NCI-H2227 (cell line): ENCODE results near the gene TDP2.
"Not testable (repeated sequence)": the region's sequence is repeated elsewhere in the genome, so short reads cannot be mapped to it uniquely, and the experiment has no call there.

Experiments
- DNase-seq: peaks from one replicate; lab custom pipeline; 2025; ENCODE audit not compliant: unreplicated experiment; lab: John Stamatoyannopoulos, UW

The TDP2 gene

DNA sequence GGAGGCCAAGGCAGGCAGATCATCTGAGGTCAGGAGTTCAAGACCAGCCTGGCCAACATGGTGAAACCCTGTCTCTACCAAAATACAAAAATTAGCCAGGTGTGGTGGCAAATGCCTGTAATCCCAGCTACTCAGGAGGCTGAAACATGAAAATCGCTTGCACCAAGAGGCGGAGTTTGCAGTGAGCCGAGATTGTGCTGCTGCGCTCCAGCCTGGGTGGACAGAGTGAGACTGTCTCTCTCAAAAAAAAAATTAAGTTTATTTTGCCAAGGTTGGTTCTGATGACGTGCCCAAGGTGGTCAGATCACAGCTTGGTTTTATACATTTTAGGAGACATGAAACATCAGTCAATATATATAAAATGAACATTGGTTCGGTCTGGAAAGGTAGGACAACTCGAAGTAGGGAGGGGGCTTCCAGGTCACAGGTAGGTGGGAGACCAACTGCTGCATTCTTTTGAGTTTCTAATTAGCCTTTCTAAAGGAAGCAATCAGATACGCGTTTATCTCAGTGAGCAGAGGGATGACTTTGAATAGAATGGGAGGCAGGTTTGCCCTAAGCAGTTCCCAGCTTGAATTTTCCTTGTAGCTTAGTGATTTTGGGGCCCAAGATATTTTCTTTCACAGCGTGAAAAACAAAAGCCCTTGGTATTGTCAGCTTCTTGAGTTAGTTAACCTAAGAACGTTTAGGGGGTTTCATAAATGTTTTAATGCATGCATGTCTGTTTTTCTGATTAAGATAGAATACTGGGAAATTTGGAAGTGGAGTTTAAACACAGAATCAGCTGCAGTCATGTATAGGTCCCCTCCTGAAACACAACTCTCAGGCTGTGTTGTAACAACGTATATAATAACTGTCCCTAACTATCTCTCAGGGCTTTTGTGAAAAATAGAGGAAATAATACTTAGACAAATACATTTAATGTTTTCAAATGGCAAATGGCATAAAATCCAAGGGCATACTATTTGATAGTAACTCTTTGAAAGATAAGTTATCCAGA is 16.9 kb upstream of the TDP2 start:
- peak; percentile 23 for DNase-seq

DNA sequence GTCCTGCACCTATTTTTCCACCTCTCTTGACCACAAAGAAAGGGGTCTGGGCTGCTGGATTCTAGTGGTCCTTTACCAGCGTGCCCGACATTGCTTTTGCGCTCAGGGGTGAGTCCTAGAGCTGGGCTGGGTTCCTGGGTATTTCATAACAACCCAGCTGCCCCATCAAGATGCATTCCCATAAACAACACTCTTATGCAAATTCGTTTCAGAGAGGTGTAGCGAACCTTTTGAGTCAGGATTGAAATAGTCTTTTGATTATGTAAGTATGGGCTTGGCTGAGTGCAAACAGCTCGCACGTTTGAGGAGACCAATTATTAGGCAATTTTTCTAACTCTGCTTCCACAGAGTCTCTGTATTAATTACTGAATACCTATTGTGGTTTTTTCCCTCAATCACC is 13.9 kb upstream of the TDP2 start:
- DNase-seq, result no peak

DNA sequence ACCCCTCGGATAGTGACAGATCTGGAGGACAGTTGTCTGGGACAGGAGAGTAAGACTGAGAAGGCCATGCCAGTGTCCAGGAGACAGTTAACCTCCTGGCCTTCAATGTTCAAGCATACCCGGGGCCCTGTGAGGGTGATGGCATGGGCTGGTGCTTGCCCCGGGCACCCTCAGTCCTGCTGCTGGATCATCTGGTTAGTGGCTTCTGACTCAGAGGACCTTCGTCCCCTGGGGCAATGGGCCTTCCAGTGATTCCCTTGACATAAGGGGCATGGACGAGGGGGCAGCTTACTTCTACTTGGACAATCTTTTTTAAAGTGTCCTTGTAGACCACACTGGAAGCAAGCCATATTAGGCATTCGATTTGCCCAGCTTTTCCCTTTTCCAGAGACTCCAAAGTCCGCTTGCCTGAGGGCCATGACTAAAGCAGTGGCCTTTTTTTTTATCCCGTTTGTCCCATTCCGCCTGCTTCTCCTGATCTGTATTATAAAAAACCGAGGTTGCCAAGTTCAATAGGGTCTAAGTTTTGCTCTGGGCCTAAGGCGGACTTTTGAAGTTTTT is 12.2 kb upstream of the TDP2 start:
- DNase-seq, result not testable (repeated sequence)

DNA sequence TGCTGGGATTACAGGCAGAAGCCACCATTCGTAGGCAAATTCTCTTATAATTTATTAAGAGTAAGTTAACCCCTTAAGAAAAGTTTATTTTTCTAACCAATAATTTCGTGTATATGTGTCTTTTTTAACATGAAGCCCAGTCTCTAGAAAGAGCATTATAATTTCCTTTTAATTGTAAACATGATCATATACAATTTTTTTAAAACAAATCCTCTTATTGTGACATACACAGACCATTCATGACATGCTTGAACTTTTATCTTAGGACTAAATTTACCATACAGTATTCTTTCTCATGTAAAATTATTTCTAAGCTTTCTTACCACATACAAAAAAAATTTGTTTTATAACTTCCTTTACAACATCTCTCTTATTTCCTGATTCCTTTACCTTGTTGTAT is 6.9 kb upstream of the TDP2 start:
- no peak for DNase-seq

DNA sequence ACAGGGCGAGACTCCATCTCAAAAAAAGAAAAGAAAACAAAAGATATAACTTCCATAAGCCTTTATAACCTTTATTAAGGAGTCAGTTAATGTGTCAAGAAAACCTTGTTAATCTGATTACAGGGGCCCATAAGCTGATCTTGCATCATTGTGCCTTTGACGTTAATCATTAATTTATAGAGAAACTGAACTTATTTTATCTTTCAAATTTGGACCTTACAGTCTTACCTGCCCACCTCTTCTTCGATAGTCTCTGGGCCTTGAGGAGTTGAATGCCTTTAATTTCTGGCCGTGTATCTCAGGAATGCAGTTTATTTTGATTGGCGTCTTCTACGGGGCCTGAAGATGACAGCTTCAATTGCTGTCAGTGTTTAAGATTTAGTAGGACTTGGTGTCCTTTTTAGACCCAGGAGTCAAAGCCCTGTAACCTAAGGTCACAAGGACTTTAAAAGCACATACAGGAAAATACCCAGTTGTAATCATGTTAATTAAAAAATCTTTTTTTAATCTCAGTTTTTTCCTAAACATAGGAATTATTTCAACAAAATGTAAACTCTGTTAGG is 6.0 kb upstream of the TDP2 start:
- DNase-seq, result no peak

DNA sequence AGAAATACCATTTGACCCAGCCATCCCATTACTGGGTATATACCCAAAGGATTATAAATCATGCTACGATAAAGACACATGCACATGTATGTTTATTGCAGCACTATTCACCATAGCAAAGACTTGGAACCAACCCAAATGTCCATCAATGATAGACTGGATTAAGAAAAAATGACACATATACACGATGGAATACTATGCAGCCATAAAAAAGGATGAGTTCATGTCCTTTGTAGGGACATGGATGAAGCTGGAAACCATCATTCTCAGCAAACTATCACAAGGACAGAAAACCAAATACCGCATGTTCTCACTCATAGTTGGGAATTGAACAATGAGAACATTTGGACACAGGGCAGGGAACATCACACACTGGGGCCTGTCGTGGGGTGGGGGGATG is 4.4 kb upstream of the TDP2 start:
- not testable (repeated sequence) for DNase-seq

DNA sequence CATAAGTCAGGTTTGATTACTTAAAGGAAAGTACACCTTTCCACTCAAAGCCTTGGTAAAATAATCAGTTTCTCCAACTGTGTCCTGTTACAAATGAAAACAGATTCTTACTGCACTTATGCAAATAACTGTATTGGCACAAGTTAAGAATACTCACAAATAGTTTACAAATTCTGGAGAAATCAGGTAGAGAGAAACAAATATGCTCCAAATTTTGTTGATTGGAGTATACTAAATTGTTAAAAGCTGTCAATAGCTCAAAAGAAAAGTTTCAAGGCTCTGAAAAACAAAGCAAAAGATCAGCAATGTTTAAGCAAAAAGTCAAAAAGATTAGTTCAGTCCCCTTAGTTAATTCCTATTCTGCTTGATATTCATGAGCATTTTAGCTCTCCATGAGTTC is 3.8 kb upstream of the TDP2 start:
- not testable (repeated sequence) for DNase-seq

DNA sequence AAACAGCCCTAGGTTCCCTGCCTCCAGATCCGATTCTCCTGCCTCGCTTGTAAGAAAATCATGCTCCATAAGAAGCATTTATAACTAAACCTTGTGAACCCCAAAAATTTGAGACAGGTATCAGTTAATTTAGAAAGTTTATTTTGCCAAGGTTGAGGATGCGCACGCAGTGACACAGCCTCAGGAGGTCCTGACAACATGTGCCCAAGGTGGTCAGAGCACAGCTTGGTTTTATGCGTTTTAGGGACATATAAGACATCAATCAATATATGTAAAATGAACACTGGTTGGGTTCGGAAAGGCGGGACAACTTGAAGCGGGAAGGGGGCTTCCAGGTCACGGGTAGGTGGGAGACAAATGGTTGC is 2.3 kb upstream of the TDP2 start:
- DNase-seq, result no peak

DNA sequence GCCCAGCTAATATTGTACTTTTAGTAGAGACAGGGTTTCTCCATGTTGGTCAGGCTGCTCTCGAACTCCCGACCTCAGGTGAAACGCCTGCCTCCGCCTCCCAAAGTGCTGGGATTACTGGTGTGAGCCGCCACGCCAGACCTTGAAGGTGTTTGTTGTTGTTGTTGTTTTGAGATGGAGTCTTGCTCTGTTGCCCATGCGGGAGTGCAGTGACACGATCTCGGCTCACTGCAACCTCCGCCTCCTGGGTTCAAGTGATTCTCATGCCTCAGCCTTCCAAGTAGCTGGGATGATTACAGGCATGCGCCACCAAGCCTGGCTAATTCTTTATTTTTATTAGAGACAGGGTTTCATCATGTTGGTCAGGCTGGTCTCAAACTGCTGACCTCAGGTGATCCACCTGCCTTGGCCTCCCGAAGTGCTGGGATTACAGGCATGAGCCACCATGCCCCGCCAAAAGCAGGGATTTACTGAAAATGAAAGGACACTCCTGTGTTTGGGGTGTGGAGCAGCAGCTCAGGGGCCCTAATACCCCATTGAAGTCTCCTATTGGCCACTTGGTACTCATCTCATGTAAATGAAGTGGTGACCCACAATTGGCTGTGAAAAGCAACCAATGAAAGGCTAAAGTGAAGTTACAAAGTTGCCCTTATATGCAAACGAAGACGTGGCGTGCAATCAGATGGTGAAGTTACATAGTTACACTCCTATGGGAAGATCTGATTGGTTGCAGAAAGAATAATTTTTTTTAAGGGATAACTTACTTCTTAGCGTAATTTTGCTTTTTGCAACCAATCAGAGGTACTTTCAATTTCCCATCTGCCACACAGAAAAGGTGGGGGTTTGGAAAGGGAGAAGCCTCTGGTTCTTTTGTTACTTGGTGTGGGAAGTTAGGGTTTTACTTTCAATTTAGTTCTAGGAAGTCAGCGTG is 1.6 kb upstream of the TDP2 start:
- DNase-seq, result not testable (repeated sequence)

DNA sequence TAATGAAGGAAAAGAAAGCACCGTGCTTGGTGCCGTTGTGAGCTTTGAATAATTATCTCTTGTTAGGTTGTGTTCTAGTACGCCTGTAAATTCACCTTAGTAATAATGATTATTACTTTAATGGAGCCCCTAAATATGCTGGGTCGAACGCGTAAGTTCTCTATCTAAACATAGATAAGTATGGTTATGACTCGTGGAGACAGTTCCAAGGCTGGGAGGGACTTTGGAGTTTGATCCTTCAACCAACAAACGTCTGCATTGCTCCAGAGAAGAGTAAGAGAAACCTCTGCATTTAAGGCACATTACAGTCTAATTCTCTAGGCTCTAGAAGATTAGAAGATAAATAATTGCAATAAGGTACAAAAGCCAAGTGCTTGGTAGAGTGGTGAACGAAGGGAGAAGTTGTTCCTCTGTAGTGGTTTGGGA is 692 bp upstream of the TDP2 start:
- peak; percentile 19 for DNase-seq

DNA sequence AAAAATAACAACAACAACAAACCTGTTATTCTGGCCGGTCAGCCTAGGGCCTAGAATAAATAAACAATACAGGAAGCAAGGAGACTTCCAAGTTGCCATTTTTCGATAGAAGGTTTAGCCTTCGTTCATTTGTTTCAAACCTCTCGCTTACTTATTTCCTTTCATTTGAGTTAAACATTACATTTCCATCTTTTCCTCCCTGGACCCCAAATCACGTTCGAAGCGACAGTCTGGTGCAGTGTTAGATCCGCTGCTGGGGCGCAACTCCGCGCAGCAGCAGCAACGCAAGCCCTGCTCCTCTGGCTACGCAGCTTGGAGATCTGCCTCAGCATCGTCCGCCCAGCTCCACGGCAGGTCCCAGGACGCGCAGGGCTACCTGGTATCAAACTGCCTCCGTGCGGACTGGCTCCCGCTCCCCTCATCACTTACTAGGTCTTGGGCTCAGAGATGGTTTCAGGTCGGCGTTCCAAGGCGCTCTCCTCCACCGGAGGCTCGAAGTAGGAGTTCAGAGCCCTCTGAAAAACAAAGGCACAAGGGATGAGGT is 530 bp downstream of the TDP2 start:
- peak; percentile 72 for DNase-seq

DNA sequence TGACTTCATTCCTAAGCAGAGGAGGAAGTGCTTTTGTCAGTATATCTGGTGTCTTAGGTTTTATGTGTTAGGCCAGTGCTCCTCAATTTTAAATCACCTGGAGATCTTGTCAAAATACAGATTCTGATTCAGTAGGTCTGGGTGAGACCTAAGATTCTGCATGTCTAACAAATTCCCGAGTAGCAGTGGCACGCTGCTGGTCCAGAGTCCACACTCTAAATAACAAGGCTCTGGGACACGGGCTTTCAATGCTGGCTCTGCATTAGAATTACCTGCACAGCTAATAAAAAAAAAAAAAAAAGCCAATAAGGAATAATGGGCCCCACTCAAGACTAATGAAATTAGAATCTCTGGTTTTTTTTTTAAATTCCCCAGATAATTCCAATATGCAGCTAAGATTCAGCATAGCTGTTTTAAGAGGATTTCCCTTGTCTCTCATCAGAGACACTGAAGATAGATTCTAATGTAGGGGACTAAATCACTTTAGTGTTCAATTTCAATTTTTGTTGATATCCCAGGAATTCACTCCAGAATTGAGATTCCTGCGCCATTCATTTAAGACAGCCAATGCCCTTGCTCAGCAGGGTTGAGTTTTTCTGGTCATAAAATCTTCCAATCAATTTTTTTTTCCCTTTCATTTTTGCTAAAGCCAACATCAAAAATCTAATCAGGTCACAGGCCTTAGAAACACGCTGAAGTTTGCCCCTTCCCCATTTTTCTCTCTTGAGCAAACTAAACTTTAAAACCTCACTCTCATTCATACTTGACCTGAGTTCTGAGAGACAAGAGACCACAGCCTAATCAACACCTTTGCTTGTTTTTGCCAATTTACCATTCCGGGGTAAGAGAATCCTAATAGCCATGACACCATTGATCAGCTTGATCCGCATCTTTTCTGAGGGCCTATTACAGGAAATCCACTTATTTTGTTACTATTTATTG is 2.4 kb downstream of the TDP2 start:
- DNase-seq, result no peak

DNA sequence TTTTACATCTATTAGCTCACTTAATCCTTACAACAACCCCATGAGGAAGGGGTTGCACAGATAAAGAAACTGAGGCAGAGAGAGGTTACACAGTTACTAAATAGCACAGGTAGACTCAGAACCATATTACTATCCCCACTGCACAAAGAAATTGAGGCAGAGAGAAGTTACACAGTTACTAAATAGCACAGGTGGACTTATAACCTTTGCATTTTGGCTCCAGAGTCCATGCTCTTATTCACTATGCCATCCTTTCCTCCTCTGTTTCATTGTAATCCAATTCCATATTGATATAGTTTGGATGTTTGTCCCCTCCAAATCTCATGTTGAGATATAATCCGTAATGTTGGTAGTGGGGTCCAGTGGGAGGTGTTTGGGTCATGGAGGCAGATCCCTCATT is 3.5 kb downstream of the TDP2 start:
- no peak for DNase-seq

DNA sequence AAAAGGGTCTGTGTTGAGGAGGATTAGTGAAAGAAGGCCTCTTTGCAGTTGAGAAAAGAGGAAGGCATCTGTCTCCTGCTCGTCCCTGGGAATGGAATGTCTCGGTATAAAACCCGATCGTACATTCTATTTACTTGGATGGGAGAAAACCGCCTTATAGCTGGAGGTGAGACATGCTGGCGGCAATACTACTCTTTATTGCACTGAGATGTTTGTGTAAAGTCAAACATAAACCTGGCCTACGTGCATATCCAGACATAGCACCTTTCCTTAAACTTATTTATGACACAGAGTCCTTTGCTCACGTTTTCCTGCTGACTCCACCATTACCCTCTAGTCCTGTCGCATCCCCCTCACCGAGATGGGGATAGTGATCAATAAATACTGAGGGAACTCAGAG is 4.5 kb downstream of the TDP2 start:
- DNase-seq, result no peak

DNA sequence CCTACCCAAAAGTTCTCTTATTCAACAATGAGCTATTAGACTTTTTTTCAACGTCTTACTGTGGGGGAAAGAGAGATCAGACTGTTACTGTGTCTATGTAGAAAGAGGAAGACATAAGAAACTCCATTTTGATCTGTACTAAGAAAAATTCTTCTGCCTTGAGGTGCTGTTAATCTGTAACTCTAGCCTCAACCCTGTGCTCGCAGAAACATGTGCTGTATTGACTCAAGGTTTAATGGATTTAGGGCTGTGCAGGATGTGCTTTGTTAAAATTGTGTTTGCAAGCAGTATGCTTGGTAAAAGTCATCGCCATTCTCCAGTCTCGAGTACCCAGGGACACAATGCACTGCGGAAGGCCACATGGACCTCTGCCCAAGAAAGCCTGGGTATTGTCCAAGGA is 4.9 kb downstream of the TDP2 start:
- DNase-seq, result not testable (repeated sequence)

DNA sequence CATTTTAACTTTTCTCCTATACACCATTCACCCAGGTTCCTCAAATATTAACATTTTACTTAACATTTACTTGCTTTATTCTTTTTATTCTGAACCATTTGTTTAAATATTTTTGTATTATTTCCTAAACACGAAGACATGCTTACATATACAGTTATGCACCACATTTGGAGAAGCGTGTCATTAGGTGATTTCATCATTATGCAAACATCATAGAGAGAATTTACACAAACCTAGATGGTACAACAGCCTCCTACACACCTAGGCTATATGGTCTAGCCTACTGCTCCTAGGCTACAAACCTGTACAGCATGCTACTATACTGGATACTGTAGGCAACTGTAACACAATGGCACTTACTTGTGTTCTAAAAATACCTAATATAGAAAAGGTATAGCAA is 6.6 kb downstream of the TDP2 start:
- DNase-seq, result no peak

DNA sequence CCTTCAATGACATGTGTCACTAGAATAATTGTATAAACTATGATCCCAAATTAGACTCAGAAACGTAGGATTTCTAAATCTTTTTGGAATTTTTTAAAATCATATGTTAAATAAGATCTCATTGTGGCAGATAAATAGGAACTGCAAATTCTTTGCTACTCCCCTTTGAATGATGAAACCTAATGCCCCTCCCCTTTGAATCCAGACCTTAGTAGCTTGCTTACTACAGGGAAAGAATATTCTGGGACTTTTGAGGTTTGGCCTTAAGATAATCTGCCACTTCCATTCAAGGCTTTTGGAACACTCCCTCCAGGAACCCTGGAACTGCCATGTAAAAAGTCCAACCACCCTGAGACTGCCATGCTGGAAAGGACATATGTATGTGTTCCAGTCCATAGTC is 7.1 kb downstream of the TDP2 start:
- no peak for DNase-seq

DNA sequence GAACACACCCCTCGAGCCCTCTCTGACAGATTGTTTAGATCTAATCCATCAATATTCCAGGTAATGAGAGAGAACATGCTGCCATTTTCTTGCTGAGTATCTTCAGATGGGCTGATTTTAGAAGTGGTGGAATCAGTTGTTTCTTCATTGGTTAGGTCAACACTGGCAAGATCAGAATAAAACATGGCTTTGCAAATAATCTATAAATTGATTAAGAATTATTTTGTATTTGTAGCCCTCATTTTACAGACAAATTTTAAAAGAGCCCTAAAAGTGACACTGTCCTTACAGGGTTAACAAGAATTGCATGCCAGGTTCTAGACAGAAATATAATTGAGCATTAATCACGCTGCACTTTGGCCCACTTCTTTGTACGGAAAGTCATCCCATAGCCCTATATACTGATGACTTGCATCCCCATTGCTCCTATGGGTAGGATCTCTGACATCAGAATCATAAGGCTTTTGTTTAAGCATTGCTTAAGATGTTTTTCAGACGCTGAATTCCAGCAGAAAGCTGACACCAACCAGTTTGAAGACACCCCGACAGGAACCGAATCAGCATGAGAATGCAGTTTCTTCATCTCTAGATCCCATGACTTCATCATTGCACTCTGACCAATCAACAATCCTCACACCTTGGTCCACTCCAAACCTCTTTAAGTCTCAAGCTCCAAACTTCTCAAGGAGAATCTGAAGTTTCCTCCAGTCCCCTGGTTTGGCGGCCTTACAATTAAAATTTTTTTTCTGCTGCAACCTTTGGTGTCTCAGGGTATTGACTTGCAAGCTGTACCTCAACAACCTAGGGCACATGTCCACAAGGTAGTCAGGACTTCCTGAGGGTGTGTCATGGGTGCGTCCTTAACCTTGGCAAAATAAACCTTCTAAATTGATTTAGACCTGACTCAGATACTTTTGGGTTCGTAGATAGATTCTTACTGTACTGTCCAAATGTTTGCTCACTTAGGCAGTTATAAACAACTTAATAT is 7.8 kb downstream of the TDP2 start:
- no peak for DNase-seq

DNA sequence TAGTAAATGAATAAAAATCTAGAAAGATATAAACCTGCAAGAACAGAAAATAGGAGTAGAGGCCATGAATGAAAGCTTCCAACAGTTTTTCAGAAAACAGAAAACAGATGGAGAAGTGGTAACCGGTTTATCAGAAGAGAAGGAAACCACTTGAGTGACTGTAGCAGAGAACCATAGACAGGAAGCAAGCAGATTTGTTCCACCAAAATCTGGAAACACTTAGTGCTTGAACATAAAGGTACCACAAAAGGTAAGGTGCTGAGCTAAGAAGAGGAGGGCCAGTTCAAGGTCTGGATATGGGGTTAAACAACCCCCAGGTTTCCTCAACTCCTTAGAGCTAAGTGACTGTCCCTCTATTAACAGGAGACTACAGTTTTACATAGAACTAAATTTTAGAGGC is 11.5 kb downstream of the TDP2 start:
- no peak for DNase-seq
